KOPT-K1 (cell line): ENCODE data around the gene NPLOC4.
A peak's percentile ranks its signal among the peaks of the same experiment; 100 is the strongest.

Source experiments
- H3K27ac ChIP-seq: fragments of 200-600 bp; sonication (generic); 2 replicates; pipeline ENCODE4 v1.5.1; 2016; ENCODE audit warnings: antibody characterized with exemption, mild to moderate bottlenecking, low read depth, low read length; ENCODE audit not compliant: poor library complexity, severe bottlenecking
- H3K36me3 ChIP-seq: fragments of 200-600 bp; sonication (generic); 2 replicates; pipeline ENCODE4 v1.5.1; 2017; ENCODE audit warnings: antibody characterized with exemption, mild to moderate bottlenecking, low read length, moderate library complexity; ENCODE audit not compliant: insufficient read depth
- H3K9me3 ChIP-seq: fragments of 200-600 bp; sonication (generic); 2 replicates; pipeline ENCODE4 v1.5.1; 2017; ENCODE audit warnings: antibody characterized with exemption, low read length, mild to moderate bottlenecking; ENCODE audit not compliant: insufficient read depth, poor library complexity, severe bottlenecking

NPLOC4 gene

GRCh38 chr17:81667754-81668153 lies 30.8 kb upstream of the NPLOC4 start:
- Histone ChIP-seq H3K27ac (peak overlapping the region; percentile 36), H3K36me3 (peaks cover 63% of the 10 kb centered on the region), H3K9me3 (no peaks in the 10 kb centered on the region)

- H3K9me3 ChIP-seq = no peaks in the 10 kb centered on the region
- peak within 1 kb of the TSS; percentile 88 for H3K27ac ChIP-seq
- peaks cover 51% of the 10 kb centered on the region for H3K36me3 ChIP-seq
Measured at GRCh38 chr17:81666342-81667191, 29.7 kb upstream of the NPLOC4 start, which contains the start of the genes CCDC137 and OXLD1. Gene CCDC137 (plus strand): TSS chr17:81666737. CDS start chr17:81666767, 30 bp downstream. Gene OXLD1 (minus strand): TSS chr17:81666605. CDS start chr17:81666577, 28 bp downstream.

DNA sequence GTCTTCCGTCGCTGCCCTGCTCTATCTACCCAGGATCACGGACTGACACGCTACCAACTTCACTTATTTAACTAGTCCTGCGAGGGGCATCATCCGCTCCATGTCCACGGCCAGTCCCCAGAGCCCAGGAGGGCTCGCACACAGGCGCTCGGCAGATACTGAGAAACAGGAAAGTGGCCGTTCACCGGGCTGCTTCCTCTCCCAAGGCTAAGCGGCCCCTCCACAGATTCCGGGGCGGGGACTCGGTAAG lies 29.1 kb upstream of the NPLOC4 start:
- peak overlapping the region; percentile 88 for H3K27ac ChIP-seq
- H3K9me3 ChIP-seq = no peaks in the 10 kb centered on the region
- H3K36me3 ChIP-seq = peaks cover 45% of the 10 kb centered on the region

DNA sequence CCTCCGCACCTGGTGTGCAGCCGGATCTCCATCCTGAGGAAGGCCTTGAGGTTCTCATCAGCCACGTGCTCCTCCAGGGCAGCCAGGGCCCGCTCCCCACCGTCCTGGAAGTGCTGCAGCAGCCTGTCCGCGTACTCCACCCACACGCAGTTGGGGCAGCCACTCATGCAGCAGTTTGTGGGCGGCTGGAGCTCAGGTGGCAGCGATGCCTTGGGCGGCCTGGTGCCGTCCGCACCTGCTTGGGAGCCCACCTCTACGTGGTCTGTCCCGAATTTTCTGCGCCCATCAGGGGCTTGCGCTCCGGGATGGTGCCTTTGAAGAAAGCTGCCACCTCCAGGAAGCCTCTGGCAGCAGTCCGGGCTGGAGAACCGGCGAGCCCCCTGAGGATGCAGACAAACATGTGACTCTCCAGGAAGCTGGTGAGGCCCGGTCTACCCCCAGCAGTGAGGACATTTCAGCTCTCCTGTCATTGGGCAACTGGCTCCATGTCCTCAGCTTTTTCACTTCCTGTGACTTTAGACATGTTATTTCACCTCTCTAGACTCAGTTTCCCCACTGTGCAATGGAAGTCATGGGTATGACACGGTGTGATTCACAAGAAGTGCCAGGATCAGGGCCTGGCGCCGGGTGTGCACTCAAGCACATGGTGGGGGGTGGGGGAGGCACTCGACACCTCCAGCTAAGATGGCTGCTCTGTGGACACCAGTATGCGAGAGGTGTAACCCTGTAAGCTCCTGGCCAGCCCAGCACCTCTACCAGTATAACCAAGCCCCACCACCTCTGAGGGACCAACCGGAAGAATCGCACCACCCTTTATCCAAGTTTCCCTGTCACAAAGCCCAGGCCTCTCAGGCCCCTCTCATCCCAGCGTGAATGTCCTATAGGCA lies 28.5 kb upstream of the NPLOC4 start:
- Histone ChIP-seq H3K9me3 (no peaks in the 10 kb centered on the region), H3K27ac (peak overlapping the region; percentile 88), H3K36me3 (peaks cover 40% of the 10 kb centered on the region)

GRCh38 chr17:81664051-81664470 lies 27.1 kb upstream of the NPLOC4 start:
- Histone ChIP-seq H3K36me3 (peaks cover 26% of the 10 kb centered on the region), H3K9me3 (no peaks in the 10 kb centered on the region), H3K27ac (no peak overlapping the region)

DNA sequence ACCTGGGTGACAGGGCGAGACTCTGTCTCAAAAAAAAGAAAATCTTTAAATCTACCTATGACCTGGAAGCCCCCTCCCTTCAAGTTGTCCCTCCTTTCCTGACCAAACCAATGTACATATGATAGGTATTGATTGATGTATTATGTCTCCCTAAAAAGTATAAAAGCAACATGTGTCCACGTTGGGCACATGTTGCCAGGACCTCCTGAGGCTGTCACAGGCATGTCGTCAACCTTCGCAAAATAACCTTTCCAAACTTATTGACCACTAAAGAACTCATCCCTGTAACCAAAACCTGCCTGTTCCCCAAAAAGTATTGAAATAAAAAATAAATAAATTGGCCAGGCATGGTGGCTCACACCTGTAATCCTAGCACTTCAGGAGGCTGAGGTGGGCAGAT lies 25.1 kb upstream of the NPLOC4 start:
- no peak overlapping the region for H3K27ac ChIP-seq
- peaks cover 14% of the 10 kb centered on the region for H3K36me3 ChIP-seq

GRCh38 chr17:81660441-81660840 lies 23.5 kb upstream of the NPLOC4 start:
- Histone ChIP-seq H3K27ac (no peak overlapping the region), H3K36me3 (peaks cover 14% of the 10 kb centered on the region), H3K9me3 (no peaks in the 10 kb centered on the region)

More for the DNA sequence above, 25.1 kb upstream of the NPLOC4 start:
- no peaks in the 10 kb centered on the region for H3K9me3 ChIP-seq

- Histone ChIP-seq H3K9me3 (no peaks in the 10 kb centered on the region), H3K36me3 (peaks cover under 1% of the 10 kb centered on the region; the same call in 1 of the 2 replicates), H3K27ac (no peak overlapping the region)
Measured at GRCh38 chr17:81659038-81659437, 22.1 kb upstream of the NPLOC4 start.

DNA sequence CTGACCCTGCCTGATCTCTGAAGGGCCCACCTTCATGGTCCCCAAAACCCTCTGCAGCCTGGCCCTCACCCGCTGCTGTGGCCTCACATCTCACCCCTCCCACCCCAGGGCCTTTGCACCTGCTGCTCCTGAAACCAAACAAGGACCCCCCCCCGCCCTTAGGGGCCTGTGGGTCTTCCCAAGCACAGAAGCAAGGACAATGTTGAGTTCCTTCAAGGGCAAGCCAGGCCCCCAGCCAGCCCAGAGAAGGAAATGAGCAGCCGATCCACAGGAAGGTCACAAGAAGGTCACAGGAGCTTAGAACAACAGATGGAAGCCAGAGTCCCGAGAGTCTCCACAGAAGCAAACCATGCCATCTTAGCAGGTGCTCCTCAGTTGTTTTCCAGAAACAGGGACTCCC lies 19.9 kb upstream of the NPLOC4 start:
- Histone ChIP-seq H3K9me3 (no peaks in the 10 kb centered on the region), H3K27ac (peak overlapping the region; percentile 16), H3K36me3 (no peaks in the 10 kb centered on the region)

- Histone ChIP-seq H3K36me3 (no peaks in the 10 kb centered on the region), H3K27ac (peak within 1 kb of the TSS; percentile 16)
Measured at GRCh38 chr17:81656118-81656743, 19.3 kb upstream of the NPLOC4 start, which contains the start of gene PDE6G. Gene PDE6G (minus strand): TSS chr17:81656542. CDS start chr17:81653305, 3,237 bp downstream.

DNA sequence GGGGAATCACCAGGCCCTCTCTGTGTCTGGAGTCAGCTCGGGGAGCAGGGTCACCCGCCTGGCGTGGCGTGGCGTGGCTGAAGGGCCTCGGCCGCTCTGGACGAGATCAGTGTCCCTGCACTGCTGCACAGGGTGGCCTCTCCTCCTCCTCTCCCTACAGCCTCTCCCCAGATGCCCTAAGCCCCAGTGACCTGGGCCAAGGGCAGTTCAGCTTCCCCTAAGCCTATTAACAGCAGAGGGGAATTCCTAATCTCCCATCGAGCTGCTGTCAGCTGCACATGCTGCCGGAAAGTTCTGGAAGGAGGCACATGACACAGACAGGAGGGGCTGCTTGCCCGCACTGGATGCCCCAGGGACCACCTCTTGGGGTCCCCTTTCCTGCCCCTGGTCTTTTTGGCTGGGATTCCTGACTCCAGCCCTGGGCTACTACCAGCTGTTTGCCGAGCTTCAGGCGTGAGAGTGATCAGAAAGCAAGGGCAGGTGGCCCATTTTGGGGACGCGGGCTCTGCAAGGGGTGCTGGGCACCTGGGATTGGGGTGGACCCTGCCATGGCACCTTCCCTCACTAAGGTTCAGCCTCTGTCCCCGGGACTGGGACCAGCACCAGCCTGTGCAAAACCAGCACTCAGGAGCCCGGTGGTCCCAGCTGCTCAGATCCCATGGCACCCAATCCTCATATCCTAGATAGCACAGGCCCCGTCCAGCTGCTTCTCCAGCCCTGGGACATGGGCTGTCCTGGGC lies 18.6 kb upstream of the NPLOC4 start:
- Histone ChIP-seq H3K36me3 (no peaks in the 10 kb centered on the region), H3K9me3 (no peaks in the 10 kb centered on the region), H3K27ac (peak overlapping the region; percentile 16)

More at GRCh38 chr17:81656118-81656743, 19.3 kb upstream of the NPLOC4 start, which contains the start of gene PDE6G:
- H3K9me3 ChIP-seq = no peaks in the 10 kb centered on the region

- Histone ChIP-seq H3K36me3 (no peaks in the 10 kb centered on the region), H3K9me3 (peaks cover 13% of the 10 kb centered on the region), H3K27ac (peak overlapping the region; percentile 65)
Measured at GRCh38 chr17:81652906-81653771, 16.2 kb upstream of the NPLOC4 start.

DNA sequence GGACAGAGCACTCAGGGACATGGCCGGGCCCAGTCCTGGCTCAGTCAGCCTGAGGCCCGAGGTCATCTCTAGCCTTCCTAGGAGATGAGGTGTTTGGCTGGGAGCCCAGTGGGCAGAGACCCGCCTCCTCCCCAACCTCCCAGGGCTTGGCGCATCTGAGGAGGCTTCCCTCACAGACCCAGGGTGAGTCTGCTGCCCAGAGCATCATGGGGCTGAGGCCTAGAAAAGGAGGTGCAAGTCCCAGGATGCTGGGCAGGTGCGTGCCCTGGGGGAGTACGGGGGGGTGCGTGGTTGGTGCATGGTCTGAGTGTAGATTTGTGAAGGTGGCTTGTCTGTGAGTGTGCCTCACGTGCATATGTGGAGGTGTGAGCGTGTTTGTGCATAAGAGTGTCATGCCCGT lies 14.8 kb upstream of the NPLOC4 start:
- Histone ChIP-seq H3K9me3 (peaks cover 13% of the 10 kb centered on the region), H3K27ac (no peak overlapping the region), H3K36me3 (no peaks in the 10 kb centered on the region)
